ENCODE measurements around the gene CYP2B6.
"Not testable (repeated sequence)": the region's sequence is repeated elsewhere in the genome, so short reads cannot be mapped to it uniquely, and the experiment has no call there.

CYP2B6 gene

DNA sequence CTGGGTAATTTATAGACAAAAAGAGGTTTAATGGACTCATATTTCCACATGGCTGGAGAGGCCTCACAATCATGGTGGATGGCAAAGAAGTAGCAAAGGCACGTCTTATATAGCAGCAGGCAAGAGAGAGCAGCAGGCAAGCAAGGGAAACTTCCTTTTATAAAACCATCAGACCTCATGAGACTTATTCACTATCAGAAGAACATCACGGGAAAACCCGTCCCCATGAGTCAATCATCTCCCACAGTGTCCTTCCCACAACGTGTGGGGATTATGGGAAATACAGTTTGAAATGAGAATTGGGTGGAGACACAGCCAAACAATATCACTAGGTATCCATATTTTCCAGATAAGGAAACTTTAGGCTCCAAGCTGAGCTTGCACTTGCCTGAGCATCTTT lies 9.5 kb upstream of the CYP2B6 start:
- FAIRE-seq, result no peak

DNA sequence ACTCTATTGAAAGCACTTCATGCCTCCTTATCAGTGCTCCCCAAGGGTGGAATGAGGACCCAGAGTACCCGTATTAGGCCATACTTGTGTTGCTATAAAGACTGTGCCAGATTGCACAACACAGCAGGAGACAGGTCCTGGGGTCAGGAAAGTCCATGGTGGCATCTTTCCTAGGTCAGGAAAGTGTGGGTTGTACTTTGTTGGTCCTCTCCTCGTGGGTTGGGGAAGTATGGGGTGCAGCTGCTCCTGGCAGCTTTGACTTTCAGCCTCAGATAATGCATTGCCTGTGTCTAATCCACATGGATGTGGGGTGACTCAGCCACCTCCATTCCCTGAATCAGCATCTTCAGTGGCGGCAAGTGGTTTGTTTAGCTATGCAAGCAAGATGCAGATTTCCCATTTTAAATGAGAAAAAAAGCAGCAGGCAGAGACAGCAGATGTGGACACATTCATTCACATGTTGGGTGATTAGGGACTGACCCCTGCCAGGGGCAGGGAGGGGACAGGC lies 8.4 kb upstream of the CYP2B6 start:
- FAIRE-seq, result no peak

DNA sequence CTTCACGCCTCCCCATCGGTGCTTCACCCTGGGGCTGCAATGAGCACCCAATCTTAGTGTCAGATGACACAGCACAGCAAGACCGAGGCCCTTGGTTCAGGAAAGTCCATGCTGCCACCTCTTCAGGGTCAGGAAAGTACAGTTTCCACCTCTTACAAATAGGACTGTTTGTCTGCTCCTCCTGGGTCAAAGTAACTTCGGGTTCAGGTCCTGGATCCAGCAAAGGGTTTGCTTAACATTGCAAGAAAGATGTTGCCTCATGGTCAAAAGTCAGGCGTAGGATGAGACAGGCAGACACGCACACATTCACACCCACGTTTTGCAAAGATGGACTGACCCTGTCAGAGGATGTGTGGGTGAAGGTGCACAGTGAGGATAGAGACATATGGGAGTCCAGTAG lies 1.6 kb upstream of the CYP2B6 start:
- no peak for FAIRE-seq

DNA sequence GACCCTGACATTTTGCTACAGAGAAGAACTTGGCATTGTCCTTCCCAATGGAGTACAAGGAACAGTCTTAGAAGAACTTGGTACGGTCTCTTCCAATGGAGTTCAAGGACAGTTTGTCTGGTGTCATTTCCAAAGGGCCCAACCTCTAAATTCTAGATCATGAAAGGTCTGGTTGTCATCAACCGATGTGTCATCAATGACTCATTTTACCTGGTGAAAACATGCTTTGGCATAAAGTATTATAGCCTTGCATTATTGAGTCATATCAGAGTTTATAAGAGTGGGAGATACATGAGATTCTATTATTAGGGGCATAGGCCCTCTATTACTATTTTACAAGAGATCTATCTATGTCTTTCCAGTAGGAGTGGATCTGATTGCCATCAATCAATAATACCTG lies 4.3 kb downstream of the CYP2B6 start:
- no peak for FAIRE-seq

DNA sequence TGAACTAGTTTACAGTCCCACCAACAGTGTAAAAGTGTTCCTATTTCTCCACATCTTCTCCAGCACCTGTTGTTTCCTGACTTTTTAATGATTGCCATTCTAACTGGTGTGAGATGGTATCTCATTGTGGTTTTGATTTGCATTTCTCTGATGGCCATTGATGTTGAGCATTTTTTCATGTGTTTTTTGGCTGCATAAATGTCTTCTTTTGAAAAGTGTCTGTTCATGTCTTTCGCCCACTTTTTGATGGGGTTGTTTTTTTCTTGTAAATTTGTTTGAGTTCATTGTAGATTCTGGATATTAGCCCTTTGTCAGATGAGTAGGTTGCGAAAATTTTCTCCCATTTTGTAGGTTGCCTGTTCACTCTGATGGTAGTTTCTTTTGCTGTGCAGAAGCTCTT lies 7.9 kb downstream of the CYP2B6 start:
- FAIRE-seq, result not testable (repeated sequence)

DNA sequence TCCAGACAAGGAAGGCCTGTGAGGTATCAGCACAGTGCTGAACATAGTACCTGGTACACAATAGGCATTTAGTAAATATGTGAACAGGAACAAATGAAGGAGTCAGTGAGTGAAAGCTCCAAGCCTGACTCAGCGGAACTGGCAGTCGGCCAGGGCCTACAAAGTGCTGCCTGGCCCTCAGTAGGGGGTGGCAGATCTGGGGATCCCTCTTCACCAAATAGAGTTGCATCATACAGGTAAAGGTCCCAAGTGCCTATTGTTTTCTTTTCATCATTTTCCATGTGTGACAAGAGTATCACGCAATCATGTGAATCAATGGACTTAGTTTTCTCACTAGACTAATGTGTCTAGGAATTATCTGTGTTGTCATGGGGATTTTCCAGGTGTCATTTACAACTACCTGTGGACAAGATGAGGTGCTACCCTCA lies 9.2 kb downstream of the CYP2B6 start:
- no peak for FAIRE-seq

DNA sequence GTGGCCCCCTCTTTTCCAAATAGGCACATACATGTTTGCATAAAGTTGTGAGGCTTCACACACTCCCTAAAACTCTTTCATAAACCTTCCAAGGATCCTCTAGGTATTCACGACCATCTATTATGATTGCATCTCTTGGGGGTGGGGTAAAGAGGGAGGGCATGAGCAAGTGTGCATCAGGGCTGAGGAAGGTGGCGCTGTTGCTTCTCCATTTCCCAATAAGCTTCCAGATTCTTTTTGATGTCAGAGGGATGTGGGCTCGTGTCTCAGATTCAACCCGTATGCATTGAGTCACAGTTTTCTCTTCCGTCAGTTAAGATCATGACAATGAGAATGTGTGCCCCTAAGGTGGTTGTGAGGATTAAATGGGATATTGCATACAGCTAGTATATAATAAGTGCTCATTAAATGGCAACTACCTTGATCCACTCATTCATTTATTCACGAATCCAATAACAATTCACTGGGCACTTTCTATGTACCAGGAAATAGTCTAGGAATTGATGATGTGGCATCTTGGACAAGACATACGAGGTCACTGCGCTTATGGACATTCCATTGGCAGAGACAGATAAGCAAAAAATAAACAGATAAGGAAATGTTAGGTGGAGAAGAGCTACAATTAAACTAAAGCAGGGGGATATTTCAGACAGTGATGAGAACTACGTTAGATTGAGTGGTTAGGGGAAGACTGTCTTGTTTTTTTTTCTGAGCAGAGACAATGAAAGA lies 10.3 kb downstream of the CYP2B6 start:
- no peak for FAIRE-seq

DNA sequence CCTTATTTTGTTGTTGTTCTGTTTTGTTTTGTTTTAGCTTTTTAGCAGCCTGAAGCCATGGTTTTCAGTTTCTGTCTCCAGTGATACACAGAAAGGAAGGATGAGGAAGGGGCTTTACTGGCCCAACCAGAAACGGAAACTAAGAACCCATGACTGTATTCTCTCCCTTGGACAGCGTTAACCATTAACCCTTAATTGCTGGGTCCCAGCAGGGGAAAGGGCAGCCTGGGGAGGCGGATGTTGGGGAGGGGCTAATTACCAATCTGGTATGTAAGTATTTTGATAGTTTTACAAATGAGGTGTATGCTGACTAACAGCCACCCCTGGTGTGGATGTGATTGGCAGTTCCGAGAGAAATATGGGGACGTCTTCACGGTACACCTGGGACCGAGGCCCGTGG lies 12.6 kb downstream of the CYP2B6 start:
- not testable (repeated sequence) for FAIRE-seq

DNA sequence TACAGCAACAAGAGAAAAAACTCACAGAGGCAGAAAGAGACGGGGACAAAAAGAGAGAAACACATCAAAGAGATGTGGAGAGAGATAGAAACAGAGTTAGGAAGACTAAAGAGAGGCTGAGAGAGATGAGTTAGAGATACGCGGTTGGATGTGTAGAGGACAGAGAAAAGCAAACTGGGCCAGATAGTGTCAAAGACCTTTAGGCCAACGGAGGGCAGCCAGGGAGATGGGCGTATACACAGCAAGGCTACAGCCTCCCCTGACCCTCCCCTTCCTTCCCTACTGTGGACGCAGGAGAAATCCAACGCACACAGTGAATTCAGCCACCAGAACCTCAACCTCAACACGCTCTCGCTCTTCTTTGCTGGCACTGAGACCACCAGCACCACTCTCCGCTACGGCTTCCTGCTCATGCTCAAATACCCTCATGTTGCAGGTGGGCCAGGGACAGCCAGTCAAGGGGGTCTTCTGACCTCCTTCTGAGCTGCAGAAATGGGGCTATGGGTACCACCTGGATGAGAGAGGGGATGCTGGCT lies 18.7 kb downstream of the CYP2B6 start:
- no peak for FAIRE-seq

DNA sequence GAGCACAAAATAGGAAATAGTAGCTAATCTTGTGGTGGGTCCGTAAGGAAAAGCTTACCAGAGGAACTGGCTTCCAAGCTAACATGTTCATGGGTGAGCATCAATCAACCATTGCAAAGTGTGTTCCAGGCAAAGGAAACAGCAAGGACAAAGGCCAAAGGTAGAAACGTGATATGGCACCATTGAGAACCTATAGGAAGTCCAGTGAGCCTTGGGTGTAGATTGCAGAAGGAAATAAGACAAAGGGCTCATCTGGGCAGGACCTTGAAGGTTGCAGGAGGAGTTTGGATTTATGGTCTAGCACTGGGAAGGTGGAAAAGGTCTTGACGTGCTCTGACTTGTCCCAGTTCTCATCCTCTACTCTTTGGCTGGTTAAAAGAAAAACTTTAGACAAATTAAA lies 22.3 kb downstream of the CYP2B6 start:
- FAIRE-seq, result no peak

DNA sequence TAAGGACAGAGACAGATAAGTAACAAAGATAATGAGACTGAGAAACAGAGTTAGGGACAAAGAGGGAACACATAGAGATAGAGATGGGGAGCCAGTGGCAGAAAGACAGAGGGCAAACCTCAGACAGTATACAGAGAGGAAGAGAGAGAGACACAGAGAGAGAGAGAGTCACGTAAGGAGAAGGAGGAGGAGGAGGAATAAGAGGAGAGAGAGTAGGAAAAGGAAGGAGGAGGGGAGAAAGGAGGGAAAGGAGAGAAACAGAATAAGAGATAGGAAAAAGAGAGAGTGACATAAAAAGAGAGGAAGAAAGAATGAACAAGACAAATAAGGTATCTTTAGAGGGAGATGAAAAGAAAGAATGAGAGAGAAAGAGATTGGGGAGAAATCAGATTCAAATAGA lies 23.6 kb downstream of the CYP2B6 start:
- FAIRE-seq, result no peak

DNA sequence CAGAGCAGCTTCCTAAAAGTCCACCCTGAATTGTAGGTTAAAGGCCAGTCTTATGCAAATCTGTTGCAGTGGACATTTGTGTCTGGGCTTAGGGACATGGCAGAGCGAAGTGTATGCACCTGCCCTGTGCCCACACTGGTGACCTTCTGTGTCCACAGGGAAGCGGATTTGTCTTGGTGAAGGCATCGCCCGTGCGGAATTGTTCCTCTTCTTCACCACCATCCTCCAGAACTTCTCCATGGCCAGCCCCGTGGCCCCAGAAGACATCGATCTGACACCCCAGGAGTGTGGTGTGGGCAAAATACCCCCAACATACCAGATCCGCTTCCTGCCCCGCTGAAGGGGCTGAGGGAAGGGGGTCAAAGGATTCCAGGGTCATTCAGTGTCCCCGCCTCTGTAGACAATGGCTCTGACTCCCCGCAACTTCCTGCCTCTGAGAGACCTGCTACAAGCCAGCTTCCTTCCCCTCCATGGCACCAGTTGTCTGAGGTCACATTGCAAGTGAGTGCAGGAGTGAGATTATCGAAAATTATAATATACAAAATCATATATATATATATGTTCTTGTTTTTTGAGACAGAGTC lies 25.5 kb downstream of the CYP2B6 start:
- FAIRE-seq, result no peak

DNA sequence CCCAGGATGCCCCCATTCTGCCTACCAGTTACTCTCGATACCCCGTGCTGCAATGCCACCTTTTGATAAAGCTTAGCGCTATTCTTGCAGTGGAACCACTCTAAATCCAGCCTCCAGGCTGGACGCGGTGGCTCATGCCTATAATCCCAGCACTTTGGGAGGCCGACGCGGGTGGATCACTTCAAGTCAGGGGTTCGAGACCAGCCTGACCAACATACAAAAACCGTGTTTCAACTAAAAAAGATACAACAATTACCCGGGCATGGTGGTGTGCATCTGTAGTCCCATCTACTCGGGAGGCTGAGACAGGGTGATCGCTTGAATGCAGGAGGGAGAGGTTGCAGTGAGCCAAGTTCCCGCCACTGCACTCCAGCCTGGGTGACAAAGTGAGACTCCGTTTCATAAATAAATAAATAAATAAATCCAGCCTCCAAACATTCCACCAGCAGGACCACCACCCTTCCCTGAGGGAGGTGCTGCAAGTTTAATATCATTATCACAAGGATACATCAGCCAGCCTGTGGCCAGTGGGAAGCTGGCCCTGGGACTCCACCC lies 27.7 kb downstream of the CYP2B6 start:
- no peak for FAIRE-seq

DNA sequence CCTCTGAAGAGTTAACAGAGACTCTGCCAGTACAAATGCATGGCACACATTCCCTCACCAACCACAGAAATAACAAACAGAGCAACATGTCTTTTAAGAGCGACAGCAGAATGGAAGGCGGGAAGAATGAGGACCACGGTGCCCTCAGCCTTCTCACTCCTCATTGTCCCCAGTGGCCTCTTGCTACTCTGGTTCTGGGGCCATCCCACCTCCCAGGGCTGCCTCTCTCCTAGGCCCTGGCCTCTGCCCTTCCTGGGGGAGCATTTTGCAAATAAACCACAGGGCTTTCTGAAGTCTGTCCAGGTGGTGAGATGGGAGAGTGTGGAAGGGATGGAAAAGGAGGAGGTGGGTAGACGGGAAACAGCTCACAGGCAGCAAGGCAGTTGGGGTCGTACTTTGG lies 28.3 kb downstream of the CYP2B6 start:
- FAIRE-seq, result no peak

DNA sequence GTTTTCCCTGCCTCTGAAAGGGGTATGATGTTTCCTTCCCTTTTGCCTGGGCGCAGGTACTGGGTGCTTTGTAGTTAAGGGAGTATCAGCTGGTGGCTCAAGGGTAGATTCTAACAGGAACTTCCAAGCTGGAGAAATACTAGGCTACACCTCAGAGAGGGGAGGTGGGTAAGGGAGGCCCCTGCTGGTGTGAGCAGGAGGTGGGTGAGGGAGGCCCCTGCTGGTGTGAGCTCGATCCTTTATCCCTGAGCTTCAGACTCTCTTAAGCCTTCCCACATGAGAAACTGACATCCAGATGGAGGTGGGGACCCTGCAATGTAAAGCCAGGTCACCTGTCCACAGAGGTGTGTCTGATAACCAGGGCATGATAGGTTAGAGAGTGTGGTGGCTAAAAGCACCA lies 32.1 kb downstream of the CYP2B6 start:
- no peak for FAIRE-seq

DNA sequence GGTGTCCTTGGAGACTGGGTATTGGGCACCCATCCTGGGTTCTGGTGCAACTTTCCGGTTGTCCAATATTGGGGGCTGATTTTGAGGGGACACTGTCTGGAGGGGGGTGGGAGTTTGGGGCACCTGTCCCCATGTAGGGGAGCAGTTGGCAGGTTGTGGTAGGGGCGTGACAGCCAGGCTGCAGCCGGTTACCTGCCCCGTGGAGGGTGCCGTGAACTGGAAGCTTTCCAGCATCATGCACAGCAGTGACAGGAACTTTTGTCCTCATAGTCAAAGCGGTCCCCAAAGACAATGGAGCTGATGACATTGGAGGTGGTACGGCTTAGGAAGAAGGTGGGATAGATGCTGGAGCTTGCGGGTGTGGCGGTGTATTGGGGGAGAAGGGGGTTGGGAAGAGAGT lies 34.3 kb downstream of the CYP2B6 start:
- no peak for FAIRE-seq

DNA sequence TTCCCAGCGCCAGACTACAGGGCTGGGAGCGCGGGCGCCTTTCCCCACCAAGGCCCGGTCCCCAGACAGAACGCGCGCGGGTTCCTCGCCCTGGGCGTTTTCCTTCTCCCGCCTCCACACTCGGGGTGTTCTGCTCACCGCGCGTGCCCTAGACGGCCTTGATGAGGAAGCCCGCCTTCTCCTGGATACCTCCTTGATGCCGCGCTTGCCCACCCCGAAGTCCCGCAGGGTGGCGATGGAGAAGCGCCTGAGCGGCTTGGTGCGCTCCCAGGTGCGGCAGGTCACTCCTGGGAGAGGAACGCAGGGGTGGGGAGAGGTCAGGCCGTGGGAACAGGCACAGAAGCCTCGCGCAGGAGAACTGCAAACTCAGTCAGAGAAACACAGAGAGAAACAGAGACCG lies 34.8 kb downstream of the CYP2B6 start:
- no peak for FAIRE-seq

DNA sequence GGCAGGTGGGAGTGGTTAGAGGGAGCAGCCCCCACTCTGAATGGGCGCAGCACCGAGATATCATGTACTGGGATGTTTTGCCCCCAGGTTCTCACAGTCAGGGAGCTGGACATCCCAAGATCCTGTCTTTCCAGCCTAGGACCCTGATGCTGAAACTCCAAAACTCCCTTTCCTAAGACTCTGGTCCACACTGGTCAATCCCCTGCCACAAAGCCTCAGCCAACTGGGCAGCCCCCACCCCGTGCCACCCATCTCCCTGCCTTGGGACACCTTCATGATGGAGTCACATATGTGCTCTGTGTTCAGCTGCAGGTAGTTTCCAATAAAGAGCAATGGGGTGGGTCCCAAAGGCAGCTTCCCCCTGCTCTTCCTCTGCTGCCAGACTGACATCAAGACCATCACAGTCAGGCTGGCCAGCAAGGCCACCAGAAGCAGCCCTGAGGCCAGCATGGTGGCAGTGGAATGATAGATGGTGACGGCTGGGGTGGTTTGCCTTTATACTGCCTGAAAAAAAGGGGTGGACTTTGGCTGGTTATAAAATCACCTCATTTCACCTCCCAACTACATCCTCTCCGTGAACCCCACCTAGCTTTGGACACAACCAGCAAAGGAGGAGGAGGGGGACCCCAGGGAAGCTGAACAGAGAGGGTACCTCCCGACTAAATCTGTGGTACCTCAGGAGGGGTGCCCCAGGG lies 36.3 kb downstream of the CYP2B6 start:
- no peak for FAIRE-seq

DNA sequence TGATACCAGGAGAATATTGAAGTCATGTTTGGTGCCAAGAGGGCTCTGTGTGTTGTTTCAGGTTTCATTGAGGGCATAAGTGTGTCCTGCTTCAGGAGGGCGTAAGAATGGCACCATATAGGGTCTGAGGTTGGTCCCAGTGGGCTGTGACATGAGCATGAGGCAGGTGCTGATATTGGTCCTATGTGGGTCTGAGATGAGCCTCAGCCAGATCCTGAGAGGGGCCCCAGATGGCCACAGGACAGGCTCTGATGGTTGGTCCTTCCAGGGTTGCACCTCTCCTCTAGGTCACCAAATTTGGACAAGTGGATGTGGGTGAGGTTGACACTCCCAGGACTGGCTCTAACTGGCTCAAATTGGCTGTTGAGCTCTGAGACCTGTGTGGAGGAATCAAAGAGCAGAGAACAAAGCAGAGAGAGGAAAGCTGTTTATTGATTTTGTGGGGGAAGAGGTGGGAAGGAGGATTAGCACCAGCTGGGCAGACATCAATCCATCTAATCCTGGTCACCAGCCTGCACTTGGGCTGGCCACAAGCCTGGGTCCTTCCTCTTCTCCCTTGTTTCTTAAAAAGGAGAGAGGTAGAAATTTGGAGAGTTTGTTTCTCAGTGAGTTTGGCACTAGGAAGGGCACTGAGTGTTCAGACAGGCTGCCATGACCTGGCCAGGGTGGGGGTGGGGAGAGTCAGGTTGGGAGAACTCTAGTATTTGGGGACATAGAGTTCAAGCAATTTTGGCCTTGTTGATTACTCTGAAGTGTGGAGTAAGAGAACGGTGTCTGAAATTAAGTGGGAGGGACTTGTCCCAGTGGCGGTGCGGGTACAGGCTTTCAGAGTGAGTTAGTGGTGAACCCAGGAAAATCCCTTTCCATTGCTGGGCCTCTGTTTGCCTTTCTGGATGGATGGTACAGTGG lies 38.7 kb downstream of the CYP2B6 start:
- no peak for FAIRE-seq

DNA sequence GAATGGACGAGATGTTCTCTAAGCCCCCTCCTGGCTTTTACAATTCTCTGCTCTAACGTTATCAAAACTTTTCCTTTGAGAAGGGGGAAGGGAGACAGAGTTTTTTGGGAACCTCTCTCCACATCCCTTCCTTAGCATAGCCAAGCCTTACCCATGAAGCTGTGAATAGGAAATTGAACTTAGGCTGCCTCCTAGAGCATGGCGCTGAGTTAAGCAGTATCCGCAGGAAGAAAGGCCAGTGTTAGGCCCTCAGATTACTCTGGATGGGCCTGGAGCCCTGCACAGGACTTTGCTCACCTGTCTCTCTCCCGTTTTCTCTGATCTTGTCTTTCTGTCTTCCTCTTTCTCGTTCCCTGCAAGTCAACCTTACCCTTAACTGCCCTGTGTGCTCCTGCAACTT lies 39.6 kb downstream of the CYP2B6 start:
- FAIRE-seq, result no peak

DNA sequence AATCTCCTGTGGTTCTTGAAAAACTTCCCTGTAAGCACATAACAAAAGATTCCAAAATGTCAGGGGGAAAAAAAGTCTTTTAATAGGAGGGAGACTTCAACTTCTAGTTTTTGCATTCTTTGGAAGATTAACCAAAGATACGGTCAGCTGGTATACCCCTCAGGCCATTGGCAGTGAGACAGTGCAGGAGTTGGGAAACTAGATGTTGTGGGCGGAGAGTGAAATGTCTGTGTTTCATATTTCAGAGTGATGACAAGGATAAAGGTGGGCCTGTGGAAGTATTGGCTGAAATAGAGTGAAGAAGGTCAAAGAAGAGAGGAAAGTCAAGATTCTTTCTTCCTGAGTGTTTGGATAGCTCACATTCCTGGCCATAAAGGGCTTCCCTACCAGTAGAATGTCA lies 40.8 kb downstream of the CYP2B6 start:
- no peak for FAIRE-seq

DNA sequence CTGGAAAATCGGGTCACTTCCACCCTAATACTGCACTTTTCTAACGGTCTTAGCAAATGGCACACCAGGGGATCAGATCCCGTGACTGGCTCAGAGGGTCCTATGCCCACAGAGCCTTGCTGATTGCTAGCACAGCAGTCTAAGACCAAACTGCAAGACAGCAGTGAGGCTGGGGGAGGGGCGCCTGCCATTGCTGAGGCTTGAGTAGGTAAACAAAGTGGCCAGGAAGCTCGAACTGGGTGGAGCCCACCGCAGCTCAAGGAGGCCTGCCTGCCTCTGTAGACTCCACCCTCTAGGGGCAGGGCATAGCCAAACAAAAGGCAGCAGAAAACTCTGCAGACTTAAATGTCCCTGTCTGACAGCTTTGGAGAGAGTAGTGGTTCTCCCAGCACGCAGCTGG lies 42.2 kb downstream of the CYP2B6 start:
- FAIRE-seq, result not testable (repeated sequence)

DNA sequence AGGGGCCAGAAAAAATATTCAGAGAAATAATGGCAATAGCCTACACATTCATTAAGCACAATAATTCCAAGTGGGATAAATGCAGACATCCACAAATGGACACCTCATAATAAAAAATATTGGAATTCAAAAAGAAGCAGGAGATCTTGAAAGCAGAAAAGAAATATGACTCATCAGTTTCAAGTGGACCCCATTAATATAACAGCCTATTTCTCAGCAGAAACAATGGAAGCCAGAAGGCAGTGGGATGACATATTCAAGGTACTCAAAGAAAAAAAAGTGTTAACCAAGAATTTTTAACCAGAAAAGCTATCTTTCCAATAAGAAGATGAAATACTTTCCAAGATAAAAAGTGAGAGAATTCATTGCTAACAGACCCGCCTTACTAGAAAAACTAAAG lies 48.7 kb downstream of the CYP2B6 start:
- no peak for FAIRE-seq
